NCI-H524 (cell line): ENCODE data around the gene ZNF804A.
A peak's percentile ranks its signal among the peaks of the same experiment; 100 is the strongest.

Experiments
- DNase-seq, 2 experiments: peaks; one replicate each; lab custom pipeline; 2025; lab: John Stamatoyannopoulos, UW

The ZNF804A gene

GRCh38 chr2:184598316-184599053 is at the start of gene ZNF804A:
Gene ZNF804A, plus strand, starts transcription at chr2:184598529. Its CDS starts 431 bp downstream, at chr2:184598960.
- peak; percentile 56 to 87 for DNase-seq

- no peak for DNase-seq
Observed at GRCh38 chr2:184549153-184549552, 49.2 kb upstream of the ZNF804A start.

GRCh38 chr2:184551626-184552025 is 46.7 kb upstream of the ZNF804A start:
- no peak for DNase-seq

- no peak for DNase-seq
Observed at GRCh38 chr2:184554736-184555135, 43.6 kb upstream of the ZNF804A start.

GRCh38 chr2:184555352-184555751 is 43.0 kb upstream of the ZNF804A start:
- DNase-seq = no peak

GRCh38 chr2:184556639-184557038 is 41.7 kb upstream of the ZNF804A start:
- no peak for DNase-seq

GRCh38 chr2:184558713-184559464 is 39.4 kb upstream of the ZNF804A start:
- DNase-seq = no peak

GRCh38 chr2:184560603-184561002 is 37.7 kb upstream of the ZNF804A start:
- no peak for DNase-seq

GRCh38 chr2:184562532-184562931 is 35.8 kb upstream of the ZNF804A start:
- DNase-seq = no peak

- no peak for DNase-seq
Observed at GRCh38 chr2:184564092-184564491, 34.2 kb upstream of the ZNF804A start.

GRCh38 chr2:184566716-184567115 is 31.6 kb upstream of the ZNF804A start:
- no peak for DNase-seq

GRCh38 chr2:184577056-184577455 is 21.3 kb upstream of the ZNF804A start:
- no peak for DNase-seq

- DNase-seq = no peak
Observed at GRCh38 chr2:184577743-184578142, 20.6 kb upstream of the ZNF804A start.

- no peak for DNase-seq
Observed at GRCh38 chr2:184579226-184579625, 19.1 kb upstream of the ZNF804A start.

GRCh38 chr2:184581391-184581790 is 16.9 kb upstream of the ZNF804A start:
- no peak for DNase-seq

GRCh38 chr2:184589261-184589660 is 9.1 kb upstream of the ZNF804A start:
- DNase-seq = no peak

- DNase-seq = peak in 1 of 2 experiments; percentile 14
Observed at GRCh38 chr2:184596819-184597411, 1.4 kb upstream of the ZNF804A start.

- DNase-seq = peak; percentile 13 to 53
Observed at GRCh38 chr2:184597571-184597991, 748 bp upstream of the ZNF804A start.

GRCh38 chr2:184598002-184598315 is 370 bp upstream of the ZNF804A start:
- no peak for DNase-seq

GRCh38 chr2:184599054-184599871 is 934 bp downstream of the ZNF804A start:
- DNase-seq = peak in 1 of 2 experiments; percentile 27

GRCh38 chr2:184599872-184600222 is 1.5 kb downstream of the ZNF804A start:
- no peak for DNase-seq

- no peak for DNase-seq
Observed at GRCh38 chr2:184602734-184603133, 4.4 kb downstream of the ZNF804A start.
